ENCODE measurements around the gene GRM4.

DNA sequence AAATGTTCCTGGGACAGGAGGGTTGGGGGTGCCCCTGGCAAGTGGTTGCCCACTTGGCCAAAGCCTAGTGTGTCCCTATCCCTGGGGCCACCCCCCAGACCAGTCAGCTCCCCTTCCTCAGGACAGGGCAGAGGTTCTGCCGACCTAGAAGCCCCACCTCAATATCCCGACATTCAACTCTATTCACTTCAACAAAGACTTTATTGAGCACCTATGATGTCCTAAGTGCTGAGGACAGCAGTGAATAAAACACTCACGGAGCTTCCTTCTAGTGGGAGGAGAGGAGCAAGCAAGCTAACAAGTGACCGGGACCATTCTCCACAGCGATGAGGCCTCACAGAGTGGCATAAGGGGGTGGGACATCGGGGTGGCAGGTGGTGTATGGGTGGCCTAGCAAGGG is 52.7 kb downstream of the GRM4 start:
- TF ChIP-seq, protein P1, sequence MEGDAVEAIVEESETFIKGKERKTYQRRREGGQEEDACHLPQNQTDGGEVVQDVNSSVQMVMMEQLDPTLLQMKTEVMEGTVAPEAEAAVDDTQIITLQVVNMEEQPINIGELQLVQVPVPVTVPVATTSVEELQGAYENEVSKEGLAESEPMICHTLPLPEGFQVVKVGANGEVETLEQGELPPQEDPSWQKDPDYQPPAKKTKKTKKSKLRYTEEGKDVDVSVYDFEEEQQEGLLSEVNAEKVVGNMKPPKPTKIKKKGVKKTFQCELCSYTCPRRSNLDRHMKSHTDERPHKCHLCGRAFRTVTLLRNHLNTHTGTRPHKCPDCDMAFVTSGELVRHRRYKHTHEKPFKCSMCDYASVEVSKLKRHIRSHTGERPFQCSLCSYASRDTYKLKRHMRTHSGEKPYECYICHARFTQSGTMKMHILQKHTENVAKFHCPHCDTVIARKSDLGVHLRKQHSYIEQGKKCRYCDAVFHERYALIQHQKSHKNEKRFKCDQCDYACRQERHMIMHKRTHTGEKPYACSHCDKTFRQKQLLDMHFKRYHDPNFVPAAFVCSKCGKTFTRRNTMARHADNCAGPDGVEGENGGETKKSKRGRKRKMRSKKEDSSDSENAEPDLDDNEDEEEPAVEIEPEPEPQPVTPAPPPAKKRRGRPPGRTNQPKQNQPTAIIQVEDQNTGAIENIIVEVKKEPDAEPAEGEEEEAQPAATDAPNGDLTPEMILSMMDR (IDR thresholded peaks at IDR 0.05), result no peak
- TF ChIP-seq POLR2A (IDR thresholded peaks at IDR 0.05), result no peak
